GM12891 (cell line): ENCODE measurements around the gene LDB1.

ENCODE experiments used
- DNase-seq: peaks from one replicate; pipeline ENCODE4 v3.0.0; 2011; ENCODE audit warnings: low spot score; ENCODE audit not compliant: insufficient read length
- FAIRE-seq: peaks from 2 replicates; lab custom pipeline; 2011; peaks lifted over from hg19 to GRCh38; lab: Jason Lieb, UNC
- PAX5 ChIP-seq: IDR thresholded peaks from 2 replicates; pipeline ENCODE4 v1.6.1; 2011; ENCODE audit warnings: low read length, moderate library complexity, mild to moderate bottlenecking; ENCODE audit not compliant: insufficient read depth, severe bottlenecking
- POLR2A ChIP-seq: IDR thresholded peaks from 2 replicates; pipeline ENCODE4 v1.6.1; 2011; ENCODE audit warnings: low read depth, low read length, control low read depth
- POLR2AphosphoS5 ChIP-seq: IDR thresholded peaks from 2 replicates; pipeline ENCODE4 v1.6.1; 2011; ENCODE audit warnings: low read depth, low read length, control low read depth
- POU2F2 ChIP-seq: IDR thresholded peaks from 2 replicates; pipeline ENCODE4 v1.6.1; 2011; ENCODE audit warnings: low read depth, mild to moderate bottlenecking, control low read depth, low read length, moderate library complexity
- SPI1 ChIP-seq: IDR thresholded peaks from 2 replicates; pipeline ENCODE4 v1.6.1; 2011; ENCODE audit warnings: low read depth, low read length, control low read depth
- TAF1 ChIP-seq: IDR thresholded peaks from 2 replicates; pipeline ENCODE4 v1.6.1; 2011; ENCODE audit warnings: low read depth, low read length, control low read depth

LDB1 gene

GRCh38 chr10:102114861-102115618 is 5.1 kb downstream of the LDB1 start:
- DNase-seq (peak; percentile 84), FAIRE-seq (peak; percentile 16)
- TF ChIP-seq PAX5 (no peak), POLR2AphosphoS5 (peak; percentile 60), TAF1 (peak; percentile 51), POU2F2 (no peak), POLR2A (peak; percentile 83), SPI1 (peak; percentile 80)

DNA sequence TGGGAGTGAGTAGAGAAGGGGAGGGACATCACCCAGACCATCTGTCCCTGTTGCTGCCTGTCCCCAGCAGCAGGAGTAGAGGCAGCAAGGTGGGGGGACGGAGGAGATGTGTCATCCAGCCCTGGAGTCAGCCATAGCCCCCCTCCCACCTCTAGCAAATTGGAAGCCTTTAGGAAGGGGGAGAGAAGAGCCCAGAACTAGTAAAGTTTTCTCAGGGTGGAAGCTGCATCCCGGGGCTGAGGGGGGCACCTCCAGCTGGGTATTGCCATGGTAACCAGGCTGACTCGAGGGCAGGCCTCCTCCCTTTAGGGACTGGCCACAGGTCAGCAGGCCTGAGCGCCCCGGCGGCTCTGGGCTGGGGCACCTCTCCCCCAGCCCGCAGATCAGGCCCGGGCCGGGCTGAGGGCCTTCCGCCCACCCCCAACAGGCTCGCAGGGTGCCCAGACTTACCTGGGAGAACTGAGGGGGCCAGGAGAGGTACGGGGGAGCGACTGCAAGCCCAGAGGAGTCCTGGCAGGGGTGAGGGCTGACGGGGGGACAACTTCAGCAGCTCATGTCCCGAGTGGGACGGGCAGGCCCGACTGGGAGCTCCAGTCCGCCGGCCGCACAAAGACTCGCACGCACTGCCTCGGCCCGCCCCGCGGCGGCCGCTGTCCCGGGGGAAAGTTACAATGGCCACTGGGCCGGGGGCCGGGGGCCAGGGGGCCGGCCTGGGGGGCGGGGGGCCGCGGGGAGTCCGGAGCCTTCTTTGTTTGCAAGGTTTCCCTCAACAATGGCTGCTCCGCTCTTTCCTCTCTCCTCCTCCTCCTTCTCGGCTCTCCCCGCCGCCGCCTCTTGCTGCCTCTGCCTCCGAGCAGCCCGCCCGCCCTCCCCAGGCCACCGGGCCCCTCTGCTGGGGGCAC is 6.0 kb downstream of the LDB1 start:
- DNase-seq = no peak
- no peak for FAIRE-seq
- no peak for TF ChIP-seq SPI1
- no peak for TF ChIP-seq TAF1
- TF ChIP-seq POLR2AphosphoS5 = no peak

GRCh38 chr10:102113261-102113955 is 6.8 kb downstream of the LDB1 start:
- FAIRE-seq (no peak), DNase-seq (no peak)
- no peak for TF ChIP-seq PAX5
- TF ChIP-seq POU2F2 = no peak
- TF ChIP-seq SPI1 = no peak
- no peak for TF ChIP-seq POLR2AphosphoS5
- TF ChIP-seq TAF1 = no peak
- no peak for TF ChIP-seq POLR2A

GRCh38 chr10:102112210-102112817 is 7.9 kb downstream of the LDB1 start:
- no peak for FAIRE-seq
- no peak for DNase-seq
- no peak for TF ChIP-seq SPI1
- TF ChIP-seq TAF1 = no peak
- TF ChIP-seq POLR2A = no peak
- TF ChIP-seq POU2F2 = no peak
- TF ChIP-seq PAX5 = no peak
- no peak for TF ChIP-seq POLR2AphosphoS5

GRCh38 chr10:102111276-102111675 is 8.9 kb downstream of the LDB1 start:
- FAIRE-seq (no peak), DNase-seq (no peak)
- no peak for TF ChIP-seq TAF1
- TF ChIP-seq POLR2A = no peak
- TF ChIP-seq POLR2AphosphoS5 = no peak
- no peak for TF ChIP-seq PAX5
- no peak for TF ChIP-seq SPI1
- TF ChIP-seq POU2F2 = no peak

GRCh38 chr10:102109166-102110116 is 10.7 kb downstream of the LDB1 start:
- FAIRE-seq (no peak), DNase-seq (no peak)
- TF ChIP-seq POU2F2 (no peak), TAF1 (no peak), POLR2A (no peak), POLR2AphosphoS5 (no peak)

DNA sequence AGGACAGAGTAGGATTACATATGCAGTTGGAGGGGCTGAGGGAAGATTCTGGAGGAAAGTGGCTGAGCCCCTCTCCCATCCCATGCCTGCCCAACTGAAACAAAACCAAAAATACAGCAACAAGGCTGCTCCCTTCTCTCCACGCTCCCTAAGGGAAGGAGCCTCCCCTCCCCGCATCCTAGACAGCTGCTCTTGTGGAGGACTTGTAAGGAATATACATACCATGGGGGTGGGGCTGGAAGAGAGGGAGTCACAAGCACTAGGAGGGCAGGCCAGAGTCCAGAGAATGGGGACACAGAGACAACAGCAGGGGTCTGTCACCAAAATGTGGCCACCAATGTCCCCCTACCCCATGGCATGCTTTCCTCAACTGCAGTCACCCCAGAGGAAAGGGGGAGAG is 13.2 kb downstream of the LDB1 start:
- FAIRE-seq (no peak), DNase-seq (no peak)
- no peak for TF ChIP-seq POLR2AphosphoS5
- TF ChIP-seq SPI1 = no peak
- TF ChIP-seq TAF1 = no peak
- no peak for TF ChIP-seq POU2F2
- TF ChIP-seq PAX5 = no peak
- TF ChIP-seq POLR2A = no peak

DNA sequence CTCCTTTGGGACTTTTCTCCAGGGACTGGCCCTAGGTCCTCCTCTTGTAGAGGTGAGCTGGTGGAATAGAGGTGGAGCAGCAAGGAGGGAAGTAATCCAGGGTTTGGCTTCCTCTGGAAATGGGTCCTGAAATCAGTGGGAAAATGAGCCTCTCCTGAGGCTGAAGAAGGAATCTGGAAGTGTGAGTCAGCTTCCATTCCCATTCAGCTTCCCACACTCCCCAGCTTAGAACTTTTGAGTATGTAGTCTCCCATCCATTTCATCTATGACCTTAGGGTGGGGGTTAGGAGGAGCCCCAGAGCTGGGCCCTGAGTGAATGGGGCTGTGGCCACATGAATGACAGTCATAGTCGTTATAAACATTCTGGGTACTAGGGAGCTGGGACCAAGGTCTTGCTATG is 17.7 kb downstream of the LDB1 start:
- no peak for FAIRE-seq

More for the DNA sequence above, 17.7 kb downstream of the LDB1 start:
- no peak for TF ChIP-seq POU2F2
- TF ChIP-seq TAF1 = no peak
- TF ChIP-seq POLR2A = no peak
- TF ChIP-seq PAX5 = no peak
- TF ChIP-seq POLR2AphosphoS5 = no peak
- DNase-seq = no peak
